Keratinocyte (primary cell): ENCODE data around the gene YIPF1. TPM values are rescaled to one million over a fixed set of nuclear protein-coding genes. Genes with fewer than 3 reads are reported as not detected.

ENCODE experiments used
- DNase-seq: peaks from one replicate; pipeline ENCODE4 v3.0.0-alpha.2; 2011; ENCODE audit warnings: low read depth, missing footprints, low spot score
- FAIRE-seq: peaks from 2 replicates; lab custom pipeline; 2011; peaks lifted over from hg19 to GRCh38; lab: Jason Lieb, UNC
- H2AFZ ChIP-seq: 2 replicates; pipeline ENCODE4 v1.6.0; 2012; ENCODE audit warnings: low read length, control low read depth, inconsistent platforms; ENCODE audit not compliant: control insufficient read depth
- H3K27ac ChIP-seq: 2 replicates; pipeline ENCODE4 v1.5.1; 2011; ENCODE audit warnings: low read length; ENCODE audit not compliant: control insufficient read depth, insufficient read depth
- H3K27me3 ChIP-seq: 3 replicates; pipeline ENCODE4 v1.6.0; 2011; ENCODE audit warnings: low read length; ENCODE audit not compliant: control insufficient read depth, insufficient read depth; ENCODE audit errors: extremely low read depth
- H3K36me3 ChIP-seq, 2 experiments: 2 replicates in 1 of 2; 3 replicates in 1 of 2; pipeline ENCODE4 v1.5.1; 2011; ENCODE audit warnings: low read length in 2 of 2, mild to moderate bottlenecking in 1 of 2; ENCODE audit not compliant: control insufficient read depth in 2 of 2, insufficient read depth in 2 of 2; ENCODE audit errors: extremely low read depth in 1 of 2
- H3K4me1 ChIP-seq: 3 replicates; pipeline ENCODE4 v1.5.1; 2011; ENCODE audit warnings: low read length; ENCODE audit not compliant: control insufficient read depth, insufficient read depth; ENCODE audit errors: extremely low read depth
- H3K4me2 ChIP-seq: 3 replicates; pipeline ENCODE4 v1.6.0; 2011; ENCODE audit warnings: low read depth, low read length; ENCODE audit not compliant: control insufficient read depth, insufficient read depth; ENCODE audit errors: extremely low read depth
- H3K4me3 ChIP-seq, 3 experiments: fragments of 200-600 bp in 1 of 3; sonication (generic) in 1 of 3; 2 replicates in 2 of 3; 3 replicates in 1 of 3; pipeline ENCODE4 v1.5.1; 2011 to 2016; ENCODE audit warnings: low read length in 3 of 3, mild to moderate bottlenecking in 3 of 3, control low read depth in 2 of 3, inconsistent platforms in 1 of 3, low read depth in 1 of 3, mixed read lengths in 1 of 3, mixed run types in 1 of 3, moderate library complexity in 1 of 3; ENCODE audit not compliant: control insufficient read depth in 2 of 3, insufficient read depth in 2 of 3; ENCODE audit errors: extremely low read depth in 1 of 3
- H3K79me2 ChIP-seq: 2 replicates; pipeline ENCODE4 v1.6.0; 2012; ENCODE audit warnings: low read length; ENCODE audit not compliant: control insufficient read depth, insufficient read depth
- H3K9ac ChIP-seq: 3 replicates; pipeline ENCODE4 v1.6.0; 2011; ENCODE audit warnings: low read length; ENCODE audit not compliant: control insufficient read depth, insufficient read depth; ENCODE audit errors: extremely low read depth
- H3K9me1 ChIP-seq: 3 replicates; pipeline ENCODE4 v1.6.0; 2011; ENCODE audit warnings: low read length; ENCODE audit not compliant: control insufficient read depth, insufficient read depth; ENCODE audit errors: extremely low read depth
- H3K9me3 ChIP-seq: 2 replicates; pipeline ENCODE4 v1.5.1; 2012; ENCODE audit warnings: low read depth, low read length; ENCODE audit not compliant: control insufficient read depth
- H4K20me1 ChIP-seq: 3 replicates; pipeline ENCODE4 v1.6.0; 2011; ENCODE audit warnings: low read length; ENCODE audit not compliant: control insufficient read depth, insufficient read depth; ENCODE audit errors: extremely low read depth
- CTCF ChIP-seq, 3 experiments: IDR thresholded peaks in 1 of 3; conservative IDR thresholded peaks in 1 of 3; optimal IDR thresholded peaks in 1 of 3; 2 replicates in 2 of 3; 3 replicates in 1 of 3; pipeline versions ENCODE3 to v1.5.1; 2011; ENCODE audit warnings: low read length in 3 of 3, mild to moderate bottlenecking in 3 of 3, moderate library complexity in 2 of 3, control low read depth in 1 of 3, inconsistent platforms in 1 of 3; ENCODE audit not compliant: insufficient read depth in 2 of 3; ENCODE audit errors: extremely low read depth in 1 of 3
- EZH2 ChIP-seq: IDR thresholded peaks from one replicate; pipeline ENCODE4 v1.6.1; 2012; ENCODE audit warnings: inconsistent platforms, mild to moderate bottlenecking, low read length, moderate library complexity
- dilution Hi-C: fragments of 300-500 bp; cut with MboI; formaldehyde crosslinking; loops from one replicate; pipeline ENCODE4 v1.7.0; 2020; ENCODE audit warnings: low sequenced_read_pairs; ENCODE audit not compliant: extremely low pct_ligation_motif_present
- polyA plus RNA-seq, 5 experiments: library from polyadenylated mRNA; depleted of rRNA in 3 of 5; stranded (reverse) in 3 of 5; stranded (forward) in 1 of 5; unstranded in 1 of 5; fragments of >200 nt; gene quantifications; 1 replicate in 1 of 5; 2 replicates in 3 of 5; 3 replicates in 1 of 5; pipeline versions ENCODE4 v1.2.1 to v1.2.3, GENCODE V29; 2011 to 2012; ENCODE audit warnings: missing spikeins in 2 of 5, low read depth in 1 of 5, low replicate concordance in 1 of 5

YIPF1 gene
- polyA plus RNA-seq, 1 donor (not counting 4 experiments of a cell fraction or from before 2014, with no cell fraction given) = 43.3 TPM

GRCh38 chr1:53891678-53892077 lies 2.1 kb upstream of the YIPF1 start:
- dilution Hi-C loops = no loop called here
- TF ChIP-seq CTCF (optimal IDR thresholded peaks at IDR 0.05 in 1 of 3, IDR thresholded peaks at IDR 0.05 in 1 of 3, conservative IDR thresholded peaks at IDR 0.05 in 1 of 3; ENCODE audit: extremely low read depth in 1 of 3, insufficient read depth in 2 of 3, low read length in 3 of 3) = no peak
- no peak for TF ChIP-seq EZH2
- no peaks in the 10 kb centered on the region for H3K27me3 ChIP-seq
- no peak for DNase-seq
- H2AFZ ChIP-seq = no peak overlapping the region
- no peaks in the 10 kb centered on the region for H3K79me2 ChIP-seq
- H3K36me3 ChIP-seq = no peaks in the 10 kb centered on the region
- H3K4me2 ChIP-seq = no peak overlapping the region
- no peaks in the 10 kb centered on the region for H3K9me1 ChIP-seq
- no peak overlapping the region for H3K4me3 ChIP-seq
- no peak overlapping the region for H3K27ac ChIP-seq
- no peaks in the 10 kb centered on the region for H3K9me3 ChIP-seq
- H4K20me1 ChIP-seq = no peaks in the 10 kb centered on the region
- FAIRE-seq = no peak
- H3K9ac ChIP-seq = no peak overlapping the region
- peaks cover 18% of the 10 kb centered on the region for H3K4me1 ChIP-seq

GRCh38 chr1:53891018-53891417 lies 1.4 kb upstream of the YIPF1 start:
- Histone ChIP-seq H3K9me1 (no peaks in the 10 kb centered on the region), H2AFZ (no peak overlapping the region), H3K4me1 (peaks cover 17% of the 10 kb centered on the region), H3K36me3 (peaks cover 0 to 2% of the 10 kb centered on the region in 2 experiments), H3K27ac (no peak overlapping the region), H4K20me1 (no peaks in the 10 kb centered on the region), H3K27me3 (no peaks in the 10 kb centered on the region), H3K79me2 (no peaks in the 10 kb centered on the region), H3K4me3 (no peak overlapping the region), H3K9ac (no peak overlapping the region), H3K9me3 (no peaks in the 10 kb centered on the region), H3K4me2 (no peak overlapping the region)
- TF ChIP-seq EZH2 (no peak), CTCF (optimal IDR thresholded peaks at IDR 0.05 in 1 of 3, IDR thresholded peaks at IDR 0.05 in 1 of 3, conservative IDR thresholded peaks at IDR 0.05 in 1 of 3; ENCODE audit: extremely low read depth in 1 of 3, insufficient read depth in 2 of 3, low read length in 3 of 3) (no peak)
- FAIRE-seq (no peak), DNase-seq (no peak)
- dilution Hi-C loops = no loop called here
